ENCODE measurements around the gene RPUSD2. TPM values are rescaled to one million over a fixed set of nuclear protein-coding genes. Genes with fewer than 3 reads are reported as not detected.

The RPUSD2 gene
- 10 to 100 TPM in 3 of 4 donors, 1 to 10 TPM in 1; 7.3 to 14.3 (median 12.2) TPM for total RNA-seq

GRCh38 chr15:40569129-40569953 is at the start of gene RPUSD2:
Gene RPUSD2 (plus strand): TSS chr15:40569299. CDS start chr15:40569338, 39 bp downstream.
- intact Hi-C loops (cut with DNase I; ENCODE audit: low total_unique reads): no loop called here
- TF ChIP-seq POLR2A (IDR thresholded peaks at IDR 0.05) (no peak), CTCF (IDR thresholded peaks at IDR 0.05) (no peak)
- WGBS, 2 donors: 0% methylated on average over 32 to 38 of the region's 62 CpGs
- peak within 1 kb of the TSS; percentile 92 for H3K4me3 ChIP-seq (ENCODE audit: low read depth, poor library complexity, severe bottlenecking)
- peak; percentile 88 to 99 for DNase-seq (ENCODE audit: low spot score in 2 of 2)

- intact Hi-C loops (cut with DNase I; ENCODE audit: low total_unique reads): no loop called here
- DNase-seq (ENCODE audit: low spot score in 2 of 2): no peak
- TF ChIP-seq POLR2A (IDR thresholded peaks at IDR 0.05): no peak
- TF ChIP-seq CTCF (IDR thresholded peaks at IDR 0.05): no peak
- H3K4me3 ChIP-seq (ENCODE audit: low read depth, poor library complexity, severe bottlenecking): no peak overlapping the region
These were observed 45.5 kb upstream of the RPUSD2 start for GRCh38 chr15:40523611-40524010.

- no peak overlapping the region for H3K4me3 ChIP-seq (ENCODE audit: low read depth, poor library complexity, severe bottlenecking)
- DNase-seq (ENCODE audit: low spot score in 2 of 2): no peak
- intact Hi-C loops (cut with DNase I; ENCODE audit: low total_unique reads): no loop called here
- TF ChIP-seq CTCF (IDR thresholded peaks at IDR 0.05) (no peak), POLR2A (IDR thresholded peaks at IDR 0.05) (no peak)
- 92 to 94% methylated on average over 3 of the region's 3 CpGs for WGBS, 2 donors
These were observed 43.2 kb upstream of the RPUSD2 start for GRCh38 chr15:40525855-40526254.

- intact Hi-C loops (cut with DNase I; ENCODE audit: low total_unique reads): no loop called here
- WGBS, 2 donors: 92 to 93% methylated on average over 6 of the region's 6 CpGs
These were observed 40.3 kb upstream of the RPUSD2 start for GRCh38 chr15:40528801-40529200.

GRCh38 chr15:40533763-40534364 is 35.2 kb upstream of the RPUSD2 start:
- no peak for DNase-seq (ENCODE audit: low spot score in 2 of 2)
- intact Hi-C loops (cut with DNase I; ENCODE audit: low total_unique reads): no loop called here
- no peak for TF ChIP-seq POLR2A (IDR thresholded peaks at IDR 0.05)
- TF ChIP-seq CTCF (IDR thresholded peaks at IDR 0.05): no peak
- WGBS, 2 donors: 87 to 92% methylated on average over 4 of the region's 4 CpGs
- H3K4me3 ChIP-seq (ENCODE audit: low read depth, poor library complexity, severe bottlenecking): no peak overlapping the region

More at GRCh38 chr15:40528801-40529200, 40.3 kb upstream of the RPUSD2 start:
- no peak overlapping the region for H3K4me3 ChIP-seq (ENCODE audit: low read depth, poor library complexity, severe bottlenecking)
- DNase-seq (ENCODE audit: low spot score in 2 of 2): peak in 1 of 2 donors; percentile 56
- TF ChIP-seq CTCF (IDR thresholded peaks at IDR 0.05) (no peak), POLR2A (IDR thresholded peaks at IDR 0.05) (no peak)
